ENCODE measurements around the gene SLC36A3. TPM values are rescaled to one million over a fixed set of nuclear protein-coding genes. Genes with fewer than 3 reads are reported as not detected.
"Not testable (repeated sequence)": the region's sequence is repeated elsewhere in the genome, so short reads cannot be mapped to it uniquely, and the experiment has no call there.

SLC36A3 gene
- total RNA-seq, 6 donors from 2014 or later, result not detected

- no peaks in the 10 kb centered on the region for H3K27me3 ChIP-seq
- no peak for DNase-seq
- WGBS, 2 donors, result 0% methylated on average over 1 of the region's 1 CpG
- H3K4me1 ChIP-seq, result peaks cover 5 to 38% (median 20%) of the 10 kb centered on the region in 4 donors
- no peak overlapping the region for H3K4me3 ChIP-seq
- ATAC-seq (ENCODE audit: low FRiP score in 2 of 2), result no peak
- H3K9me3 ChIP-seq, result no peaks in the 10 kb centered on the region
- TF ChIP-seq EP300 (IDR thresholded peaks at IDR 0.05) (no peak), POLR2AphosphoS5 (IDR thresholded peaks at IDR 0.05) (no peak), POLR2A (IDR thresholded peaks at IDR 0.05) (no peak)
- TF ChIP-seq, protein P1, sequence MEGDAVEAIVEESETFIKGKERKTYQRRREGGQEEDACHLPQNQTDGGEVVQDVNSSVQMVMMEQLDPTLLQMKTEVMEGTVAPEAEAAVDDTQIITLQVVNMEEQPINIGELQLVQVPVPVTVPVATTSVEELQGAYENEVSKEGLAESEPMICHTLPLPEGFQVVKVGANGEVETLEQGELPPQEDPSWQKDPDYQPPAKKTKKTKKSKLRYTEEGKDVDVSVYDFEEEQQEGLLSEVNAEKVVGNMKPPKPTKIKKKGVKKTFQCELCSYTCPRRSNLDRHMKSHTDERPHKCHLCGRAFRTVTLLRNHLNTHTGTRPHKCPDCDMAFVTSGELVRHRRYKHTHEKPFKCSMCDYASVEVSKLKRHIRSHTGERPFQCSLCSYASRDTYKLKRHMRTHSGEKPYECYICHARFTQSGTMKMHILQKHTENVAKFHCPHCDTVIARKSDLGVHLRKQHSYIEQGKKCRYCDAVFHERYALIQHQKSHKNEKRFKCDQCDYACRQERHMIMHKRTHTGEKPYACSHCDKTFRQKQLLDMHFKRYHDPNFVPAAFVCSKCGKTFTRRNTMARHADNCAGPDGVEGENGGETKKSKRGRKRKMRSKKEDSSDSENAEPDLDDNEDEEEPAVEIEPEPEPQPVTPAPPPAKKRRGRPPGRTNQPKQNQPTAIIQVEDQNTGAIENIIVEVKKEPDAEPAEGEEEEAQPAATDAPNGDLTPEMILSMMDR (IDR thresholded peaks at IDR 0.05), result no peak
- peak overlapping the region in 2 of 4 donors; percentile 53 to 56 for H3K27ac ChIP-seq
- peaks cover 0 to 19% (median 4%) of the 10 kb centered on the region in 4 donors for H3K36me3 ChIP-seq
Observed at GRCh38 chr5:151258816-151259215, 44.8 kb downstream of the SLC36A3 start.

- H3K4me1 ChIP-seq, result peaks cover 5 to 41% (median 23%) of the 10 kb centered on the region in 4 donors
- H3K9me3 ChIP-seq, result no peaks in the 10 kb centered on the region
- WGBS, 2 donors, result 73 to 84% methylated on average over 6 to 7 of the region's 7 CpGs
- peak overlapping the region in 2 of 4 donors; percentile 56 to 60 for H3K27ac ChIP-seq
- H3K4me3 ChIP-seq, result no peak overlapping the region
- ATAC-seq (ENCODE audit: low FRiP score in 2 of 2) (peak in 1 of 2 donors; percentile 79), DNase-seq (peak in 1 of 2 donors; percentile 25)
- no peaks in the 10 kb centered on the region for H3K27me3 ChIP-seq
- H3K36me3 ChIP-seq, result peaks cover 0 to 19% (median 4%) of the 10 kb centered on the region in 4 donors
- TF ChIP-seq POLR2AphosphoS5 (IDR thresholded peaks at IDR 0.05), result no peak
- TF ChIP-seq POLR2A (IDR thresholded peaks at IDR 0.05), result no peak
- no peak for TF ChIP-seq EP300 (IDR thresholded peaks at IDR 0.05)
- TF ChIP-seq, protein P1 (IDR thresholded peaks at IDR 0.05), result no peak
Observed at GRCh38 chr5:151258201-151258611, 45.4 kb downstream of the SLC36A3 start.

GRCh38 chr5:151257731-151258181 is 45.8 kb downstream of the SLC36A3 start:
- DNase-seq, result peak in 1 of 2 donors; percentile 50
- H3K27ac ChIP-seq, result peak overlapping the region in 3 of 4 donors; percentile 0 to 60 (median 52)
- peaks cover 5 to 43% (median 23%) of the 10 kb centered on the region in 4 donors for H3K4me1 ChIP-seq

GRCh38 chr5:151255621-151256286 is 47.8 kb downstream of the SLC36A3 start:
- WGBS, 2 donors, result 91 to 94% methylated on average over 3 of the region's 3 CpGs
- H3K4me3 ChIP-seq, result no peak overlapping the region
- H3K36me3 ChIP-seq, result peaks cover 0 to 8% (median 0%) of the 10 kb centered on the region in 4 donors
- no peaks in the 10 kb centered on the region for H3K27me3 ChIP-seq
- H3K27ac ChIP-seq, result no peak overlapping the region
- DNase-seq (no peak), ATAC-seq (ENCODE audit: low FRiP score in 2 of 2) (no peak)
- H3K9me3 ChIP-seq, result no peaks in the 10 kb centered on the region
- peaks cover 8 to 46% (median 25%) of the 10 kb centered on the region in 4 donors for H3K4me1 ChIP-seq
- TF ChIP-seq POLR2A (IDR thresholded peaks at IDR 0.05), result no peak

More at GRCh38 chr5:151257731-151258181, 45.8 kb downstream of the SLC36A3 start:
- no peak for TF ChIP-seq POLR2A (IDR thresholded peaks at IDR 0.05)
- no peak for TF ChIP-seq POLR2AphosphoS5 (IDR thresholded peaks at IDR 0.05)
- TF ChIP-seq EP300 (IDR thresholded peaks at IDR 0.05), result no peak
- TF ChIP-seq, protein P1 (IDR thresholded peaks at IDR 0.05), result no peak
- WGBS, 2 donors, result 75 to 85% methylated on average over 5 of the region's 5 CpGs
- no peak for ATAC-seq (ENCODE audit: low FRiP score in 2 of 2)
- Histone ChIP-seq H3K27me3 (no peaks in the 10 kb centered on the region), H3K9me3 (no peaks in the 10 kb centered on the region), H3K36me3 (peaks cover 0 to 19% (median 4%) of the 10 kb centered on the region in 4 donors), H3K4me3 (no peak overlapping the region)

- ATAC-seq (ENCODE audit: low FRiP score in 2 of 2); H3K27me3 ChIP-seq; H3K36me3 ChIP-seq; H3K9me3 ChIP-seq; DNase-seq; H3K27ac ChIP-seq; H3K4me3 ChIP-seq: not testable (repeated sequence)
- 95 to 100% methylated on average over 5 of the region's 5 CpGs for WGBS, 2 donors
- peaks cover 8 to 46% (median 25%) of the 10 kb centered on the region in 4 donors for H3K4me1 ChIP-seq
Observed at GRCh38 chr5:151254990-151255389, 48.6 kb downstream of the SLC36A3 start.

Data from upper lobe of left lung (tissue), 6 donors.